Keratinocyte (primary cell): ENCODE data around the gene ITPK1. TPM values are rescaled to one million over a fixed set of nuclear protein-coding genes. Genes with fewer than 3 reads are reported as not detected.

Experiments
- DNase-seq: peaks from one replicate; pipeline ENCODE4 v3.0.0-alpha.2; 2011; ENCODE audit warnings: low read depth, missing footprints, low spot score
- FAIRE-seq: peaks from 2 replicates; lab custom pipeline; 2011; peaks lifted over from hg19 to GRCh38; lab: Jason Lieb, UNC
- H2AFZ ChIP-seq: 2 replicates; pipeline ENCODE4 v1.6.0; 2012; ENCODE audit warnings: low read length, control low read depth, inconsistent platforms; ENCODE audit not compliant: control insufficient read depth
- H3K27ac ChIP-seq: 2 replicates; pipeline ENCODE4 v1.5.1; 2011; ENCODE audit warnings: low read length; ENCODE audit not compliant: control insufficient read depth, insufficient read depth
- H3K27me3 ChIP-seq: 3 replicates; pipeline ENCODE4 v1.6.0; 2011; ENCODE audit warnings: low read length; ENCODE audit not compliant: control insufficient read depth, insufficient read depth; ENCODE audit errors: extremely low read depth
- H3K36me3 ChIP-seq, 2 experiments: 2 replicates in 1 of 2; 3 replicates in 1 of 2; pipeline ENCODE4 v1.5.1; 2011; ENCODE audit warnings: low read length in 2 of 2, mild to moderate bottlenecking in 1 of 2; ENCODE audit not compliant: control insufficient read depth in 2 of 2, insufficient read depth in 2 of 2; ENCODE audit errors: extremely low read depth in 1 of 2
- H3K4me1 ChIP-seq: 3 replicates; pipeline ENCODE4 v1.5.1; 2011; ENCODE audit warnings: low read length; ENCODE audit not compliant: control insufficient read depth, insufficient read depth; ENCODE audit errors: extremely low read depth
- H3K4me2 ChIP-seq: 3 replicates; pipeline ENCODE4 v1.6.0; 2011; ENCODE audit warnings: low read depth, low read length; ENCODE audit not compliant: control insufficient read depth, insufficient read depth; ENCODE audit errors: extremely low read depth
- H3K4me3 ChIP-seq, 3 experiments: fragments of 200-600 bp in 1 of 3; sonication (generic) in 1 of 3; 2 replicates in 2 of 3; 3 replicates in 1 of 3; pipeline ENCODE4 v1.5.1; 2011 to 2016; ENCODE audit warnings: low read length in 3 of 3, mild to moderate bottlenecking in 3 of 3, control low read depth in 2 of 3, inconsistent platforms in 1 of 3, low read depth in 1 of 3, mixed read lengths in 1 of 3, mixed run types in 1 of 3, moderate library complexity in 1 of 3; ENCODE audit not compliant: control insufficient read depth in 2 of 3, insufficient read depth in 2 of 3; ENCODE audit errors: extremely low read depth in 1 of 3
- H3K79me2 ChIP-seq: 2 replicates; pipeline ENCODE4 v1.6.0; 2012; ENCODE audit warnings: low read length; ENCODE audit not compliant: control insufficient read depth, insufficient read depth
- H3K9ac ChIP-seq: 3 replicates; pipeline ENCODE4 v1.6.0; 2011; ENCODE audit warnings: low read length; ENCODE audit not compliant: control insufficient read depth, insufficient read depth; ENCODE audit errors: extremely low read depth
- H3K9me1 ChIP-seq: 3 replicates; pipeline ENCODE4 v1.6.0; 2011; ENCODE audit warnings: low read length; ENCODE audit not compliant: control insufficient read depth, insufficient read depth; ENCODE audit errors: extremely low read depth
- H3K9me3 ChIP-seq: 2 replicates; pipeline ENCODE4 v1.5.1; 2012; ENCODE audit warnings: low read depth, low read length; ENCODE audit not compliant: control insufficient read depth
- H4K20me1 ChIP-seq: 3 replicates; pipeline ENCODE4 v1.6.0; 2011; ENCODE audit warnings: low read length; ENCODE audit not compliant: control insufficient read depth, insufficient read depth; ENCODE audit errors: extremely low read depth
- EZH2 ChIP-seq: IDR thresholded peaks from one replicate; pipeline ENCODE4 v1.6.1; 2012; ENCODE audit warnings: inconsistent platforms, mild to moderate bottlenecking, low read length, moderate library complexity
- dilution Hi-C: fragments of 300-500 bp; cut with MboI; formaldehyde crosslinking; loops from one replicate; pipeline ENCODE4 v1.7.0; 2020; ENCODE audit warnings: low sequenced_read_pairs; ENCODE audit not compliant: extremely low pct_ligation_motif_present
- polyA plus RNA-seq, 5 experiments: library from polyadenylated mRNA; depleted of rRNA in 3 of 5; stranded (reverse) in 3 of 5; stranded (forward) in 1 of 5; unstranded in 1 of 5; fragments of >200 nt; gene quantifications; 1 replicate in 1 of 5; 2 replicates in 3 of 5; 3 replicates in 1 of 5; pipeline versions ENCODE4 v1.2.1 to v1.2.3, GENCODE V29; 2011 to 2012; ENCODE audit warnings: missing spikeins in 2 of 5, low read depth in 1 of 5, low replicate concordance in 1 of 5
- TF ChIP-seq, protein P1 (sequence below), 3 experiments: IDR thresholded peaks in 1 of 3; conservative IDR thresholded peaks in 1 of 3; optimal IDR thresholded peaks in 1 of 3; 2 replicates in 2 of 3; 3 replicates in 1 of 3; pipeline versions ENCODE3 to v1.5.1; 2011; ENCODE audit warnings: low read length in 3 of 3, mild to moderate bottlenecking in 3 of 3, moderate library complexity in 2 of 3, control low read depth in 1 of 3, inconsistent platforms in 1 of 3; ENCODE audit not compliant: insufficient read depth in 2 of 3; ENCODE audit errors: extremely low read depth in 1 of 3

ITPK1 gene
- polyA plus RNA-seq, 1 donor (not counting 4 experiments of a cell fraction or from before 2014, with no cell fraction given) = 67.8 TPM

DNA sequence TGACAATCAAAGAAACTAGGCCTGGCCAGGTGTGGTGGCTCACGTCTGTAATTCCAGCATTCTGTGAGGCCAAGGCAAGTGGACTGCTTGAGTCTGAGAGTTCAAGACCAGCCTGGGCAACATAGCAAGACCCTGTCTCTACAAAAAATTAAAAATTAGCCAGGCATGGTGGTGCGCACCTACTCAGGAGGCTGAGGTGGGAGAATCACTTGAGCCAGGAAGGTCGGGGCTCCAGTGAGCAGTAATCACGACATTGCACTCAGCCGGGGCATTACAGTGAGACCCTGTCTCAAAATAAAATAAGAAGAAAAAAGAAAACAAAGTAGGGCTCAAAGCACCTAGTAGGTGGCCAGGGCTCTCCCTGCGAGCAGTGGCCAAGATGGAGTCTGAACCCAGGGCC lies 113.7 kb downstream of the ITPK1 start:
- TF ChIP-seq, protein P1, sequence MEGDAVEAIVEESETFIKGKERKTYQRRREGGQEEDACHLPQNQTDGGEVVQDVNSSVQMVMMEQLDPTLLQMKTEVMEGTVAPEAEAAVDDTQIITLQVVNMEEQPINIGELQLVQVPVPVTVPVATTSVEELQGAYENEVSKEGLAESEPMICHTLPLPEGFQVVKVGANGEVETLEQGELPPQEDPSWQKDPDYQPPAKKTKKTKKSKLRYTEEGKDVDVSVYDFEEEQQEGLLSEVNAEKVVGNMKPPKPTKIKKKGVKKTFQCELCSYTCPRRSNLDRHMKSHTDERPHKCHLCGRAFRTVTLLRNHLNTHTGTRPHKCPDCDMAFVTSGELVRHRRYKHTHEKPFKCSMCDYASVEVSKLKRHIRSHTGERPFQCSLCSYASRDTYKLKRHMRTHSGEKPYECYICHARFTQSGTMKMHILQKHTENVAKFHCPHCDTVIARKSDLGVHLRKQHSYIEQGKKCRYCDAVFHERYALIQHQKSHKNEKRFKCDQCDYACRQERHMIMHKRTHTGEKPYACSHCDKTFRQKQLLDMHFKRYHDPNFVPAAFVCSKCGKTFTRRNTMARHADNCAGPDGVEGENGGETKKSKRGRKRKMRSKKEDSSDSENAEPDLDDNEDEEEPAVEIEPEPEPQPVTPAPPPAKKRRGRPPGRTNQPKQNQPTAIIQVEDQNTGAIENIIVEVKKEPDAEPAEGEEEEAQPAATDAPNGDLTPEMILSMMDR (optimal IDR thresholded peaks at IDR 0.05 in 1 of 3, IDR thresholded peaks at IDR 0.05 in 1 of 3, conservative IDR thresholded peaks at IDR 0.05 in 1 of 3; ENCODE audit: extremely low read depth in 1 of 3, insufficient read depth in 2 of 3, low read length in 3 of 3) = no peak
- TF ChIP-seq EZH2 = no peak
- FAIRE-seq (no peak), DNase-seq (no peak)
- dilution Hi-C loops = no loop called here
- peaks cover 23% of the 10 kb centered on the region for H3K4me1 ChIP-seq
- no peaks in the 10 kb centered on the region for H4K20me1 ChIP-seq
- no peaks in the 10 kb centered on the region for H3K27me3 ChIP-seq
- H3K9me3 ChIP-seq = no peaks in the 10 kb centered on the region
- H3K36me3 ChIP-seq = peaks cover 0 to 7% of the 10 kb centered on the region in 2 experiments
- H3K4me2 ChIP-seq = no peak overlapping the region
- H2AFZ ChIP-seq = no peak overlapping the region
- no peak overlapping the region for H3K4me3 ChIP-seq
- H3K27ac ChIP-seq = no peak overlapping the region
- H3K79me2 ChIP-seq = peaks cover 13% of the 10 kb centered on the region
- H3K9ac ChIP-seq = no peak overlapping the region
- H3K9me1 ChIP-seq = no peaks in the 10 kb centered on the region

DNA sequence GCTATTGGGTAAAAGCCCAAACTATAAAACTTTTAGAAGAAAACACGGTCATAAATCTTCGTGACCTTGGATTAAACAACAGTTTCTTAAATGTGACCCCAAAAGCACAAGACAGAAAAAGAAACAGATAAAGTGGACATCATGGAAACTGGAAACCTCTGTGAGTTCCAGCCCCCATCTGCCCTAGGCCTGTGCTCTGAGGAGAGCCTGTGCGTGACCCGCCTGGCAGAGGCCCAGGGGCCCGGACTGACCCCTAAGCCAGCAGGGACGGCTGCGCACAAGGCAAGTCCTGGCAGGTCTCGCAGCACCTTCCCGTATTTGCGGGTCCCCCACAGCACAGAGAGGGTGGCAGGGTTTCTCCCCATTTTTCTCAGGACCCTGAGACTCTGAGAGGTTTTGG lies 116.8 kb downstream of the ITPK1 start:
- FAIRE-seq = no peak
- Histone ChIP-seq H3K4me1 (peaks cover 5% of the 10 kb centered on the region), H3K27ac (no peak overlapping the region), H2AFZ (no peak overlapping the region), H3K36me3 (peaks cover 8 to 10% of the 10 kb centered on the region in 2 experiments), H3K4me2 (no peak overlapping the region), H3K9me1 (no peaks in the 10 kb centered on the region), H4K20me1 (no peaks in the 10 kb centered on the region), H3K9ac (no peak overlapping the region), H3K27me3 (no peaks in the 10 kb centered on the region), H3K9me3 (no peaks in the 10 kb centered on the region), H3K79me2 (peaks cover 7% of the 10 kb centered on the region), H3K4me3 (no peak overlapping the region)
- dilution Hi-C loops = no loop called here
- no peak for DNase-seq
- TF ChIP-seq EZH2 = no peak
- TF ChIP-seq, protein P1 (optimal IDR thresholded peaks at IDR 0.05 in 1 of 3, IDR thresholded peaks at IDR 0.05 in 1 of 3, conservative IDR thresholded peaks at IDR 0.05 in 1 of 3; ENCODE audit: extremely low read depth in 1 of 3, insufficient read depth in 2 of 3, low read length in 3 of 3) = no peak
